OCI-LY3 (cell line): Measurements from ENCODE around the gene DOCK1.

Source experiments
- EZH2phosphoT487 ChIP-seq: fragments of 200-600 bp; shearing (Covaris generic); IDR thresholded peaks from 2 replicates; pipeline ENCODE4 v1.6.1; 2018; ENCODE audit warnings: antibody characterized with exemption, mixed run types, low read depth
- TF ChIP-seq, protein P1 (sequence below): fragments of 200-600, 300-600 bp; sonication (generic); IDR thresholded peaks from 2 replicates; pipeline ENCODE4 v1.5.1; 2014; ENCODE audit warnings: antibody characterized with exemption, low read length, low read depth

DNA sequence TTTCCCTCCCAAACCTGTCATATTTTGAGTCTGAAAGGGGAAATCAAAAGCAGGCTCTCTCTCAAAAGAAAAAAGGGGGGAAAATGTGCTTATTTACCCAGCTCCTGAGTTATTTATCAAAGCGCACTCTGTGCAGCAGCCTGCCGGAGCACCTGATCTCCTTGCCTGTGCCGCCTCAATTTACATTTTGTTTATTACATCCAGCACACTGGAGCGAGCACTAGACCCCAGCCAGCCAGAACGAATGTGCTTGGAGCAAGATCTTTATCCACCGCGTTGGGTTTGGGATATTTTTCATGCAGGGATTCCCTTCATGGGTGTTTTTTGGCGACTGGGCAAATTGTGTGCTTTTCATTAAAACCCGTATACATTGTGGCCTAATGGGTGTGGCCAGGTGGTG, 453.1 kb downstream of the DOCK1 start:
- no peak for TF ChIP-seq EZH2phosphoT487
- TF ChIP-seq, protein P1, sequence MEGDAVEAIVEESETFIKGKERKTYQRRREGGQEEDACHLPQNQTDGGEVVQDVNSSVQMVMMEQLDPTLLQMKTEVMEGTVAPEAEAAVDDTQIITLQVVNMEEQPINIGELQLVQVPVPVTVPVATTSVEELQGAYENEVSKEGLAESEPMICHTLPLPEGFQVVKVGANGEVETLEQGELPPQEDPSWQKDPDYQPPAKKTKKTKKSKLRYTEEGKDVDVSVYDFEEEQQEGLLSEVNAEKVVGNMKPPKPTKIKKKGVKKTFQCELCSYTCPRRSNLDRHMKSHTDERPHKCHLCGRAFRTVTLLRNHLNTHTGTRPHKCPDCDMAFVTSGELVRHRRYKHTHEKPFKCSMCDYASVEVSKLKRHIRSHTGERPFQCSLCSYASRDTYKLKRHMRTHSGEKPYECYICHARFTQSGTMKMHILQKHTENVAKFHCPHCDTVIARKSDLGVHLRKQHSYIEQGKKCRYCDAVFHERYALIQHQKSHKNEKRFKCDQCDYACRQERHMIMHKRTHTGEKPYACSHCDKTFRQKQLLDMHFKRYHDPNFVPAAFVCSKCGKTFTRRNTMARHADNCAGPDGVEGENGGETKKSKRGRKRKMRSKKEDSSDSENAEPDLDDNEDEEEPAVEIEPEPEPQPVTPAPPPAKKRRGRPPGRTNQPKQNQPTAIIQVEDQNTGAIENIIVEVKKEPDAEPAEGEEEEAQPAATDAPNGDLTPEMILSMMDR = no peak
